HL-60 (cell line): ENCODE results near the gene COL23A1.

Experiments used
- DNase-seq, 2 experiments: peaks; one replicate each; pipeline ENCODE4 v3.0.0-alpha.2; 2010 to 2020; ENCODE audit warnings: low read depth in 1 of 2, low spot score in 1 of 2
- H3K27ac ChIP-seq: fragments of 250-450 bp; sonication (Bioruptor Pico); replicated peaks from 2 replicates; pipeline ENCODE4 v1.5.1; 2020; ENCODE audit warnings: mild to moderate bottlenecking, moderate library complexity
- H3K27me3 ChIP-seq: fragments of 250-450 bp; sonication (Bioruptor Pico); 2 replicates; pipeline ENCODE4 v1.5.1; 2021; ENCODE audit warnings: mild to moderate bottlenecking, moderate library complexity; ENCODE audit not compliant: insufficient read depth, poor library complexity, severe bottlenecking
- H3K4me3 ChIP-seq: replicated peaks from 2 replicates; pipeline ENCODE4 v1.5.1; 2011; ENCODE audit warnings: mild to moderate bottlenecking, control low read depth, low read length; ENCODE audit not compliant: insufficient read depth
- GABPA ChIP-seq: IDR thresholded peaks from 2 replicates; pipeline ENCODE4 v1.6.1; 2012; ENCODE audit warnings: low read depth
- POLR2AphosphoS5 ChIP-seq: IDR thresholded peaks from 2 replicates; pipeline ENCODE4 v1.6.1; 2012; ENCODE audit warnings: low read depth
- SPI1 ChIP-seq: IDR thresholded peaks from 2 replicates; pipeline ENCODE4 v1.6.1; 2012; ENCODE audit warnings: low read depth, mild to moderate bottlenecking, borderline replicate concordance
- TF ChIP-seq, protein P1 (sequence below): IDR thresholded peaks from one replicate; pipeline ENCODE4 v1.5.1; 2011; ENCODE audit warnings: low read length, control low read depth, inconsistent platforms; ENCODE audit not compliant: insufficient read depth
- TF ChIP-seq, protein P2 (sequence below): IDR thresholded peaks from 2 replicates; pipeline ENCODE4 v1.6.1; 2012; ENCODE audit warnings: low read depth; ENCODE audit not compliant: insufficient replicate concordance

Gene COL23A1

DNA sequence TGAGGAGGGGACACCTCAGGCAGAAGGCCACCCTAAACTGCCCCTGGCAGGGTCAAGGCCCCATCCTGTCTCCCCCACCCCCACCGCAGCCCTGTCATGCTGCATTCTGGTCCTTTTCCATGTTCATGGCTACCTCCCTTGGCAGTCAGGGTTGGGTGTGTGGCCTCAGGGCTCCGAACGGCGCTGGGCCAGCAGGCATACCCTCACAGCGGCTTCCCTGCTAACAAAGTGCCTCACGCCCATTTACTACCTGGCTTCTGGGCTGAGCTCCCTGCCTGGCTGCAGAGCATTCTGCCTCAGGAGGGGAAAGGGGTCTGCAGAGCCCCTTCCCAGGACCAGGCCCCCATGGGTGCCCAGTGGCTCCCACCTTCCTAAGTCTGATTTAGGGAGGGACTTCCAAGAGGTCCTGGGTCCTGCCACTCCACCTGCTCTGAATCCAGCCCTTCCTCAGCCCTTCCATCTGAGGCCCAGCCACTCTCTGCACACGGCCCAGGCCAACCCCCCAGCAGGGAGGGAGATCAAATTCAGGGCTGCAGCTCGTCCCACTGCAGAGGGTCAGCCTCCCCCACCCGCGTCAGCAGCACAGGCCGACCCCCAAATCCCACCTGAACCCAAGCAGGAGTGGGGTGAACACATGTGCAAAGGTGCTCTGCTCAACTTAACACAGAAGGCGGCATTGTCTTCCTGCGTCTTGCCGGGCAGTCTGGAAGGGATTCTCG is 241.7 kb downstream of the COL23A1 start:
- DNase-seq = no peak
- Histone ChIP-seq H3K4me3 (no peak overlapping the region), H3K27ac (no peak overlapping the region), H3K27me3 (no peaks in the 10 kb centered on the region)
- no peak for TF ChIP-seq POLR2AphosphoS5
- TF ChIP-seq SPI1 = no peak
- no peak for TF ChIP-seq GABPA
- TF ChIP-seq, protein P1, sequence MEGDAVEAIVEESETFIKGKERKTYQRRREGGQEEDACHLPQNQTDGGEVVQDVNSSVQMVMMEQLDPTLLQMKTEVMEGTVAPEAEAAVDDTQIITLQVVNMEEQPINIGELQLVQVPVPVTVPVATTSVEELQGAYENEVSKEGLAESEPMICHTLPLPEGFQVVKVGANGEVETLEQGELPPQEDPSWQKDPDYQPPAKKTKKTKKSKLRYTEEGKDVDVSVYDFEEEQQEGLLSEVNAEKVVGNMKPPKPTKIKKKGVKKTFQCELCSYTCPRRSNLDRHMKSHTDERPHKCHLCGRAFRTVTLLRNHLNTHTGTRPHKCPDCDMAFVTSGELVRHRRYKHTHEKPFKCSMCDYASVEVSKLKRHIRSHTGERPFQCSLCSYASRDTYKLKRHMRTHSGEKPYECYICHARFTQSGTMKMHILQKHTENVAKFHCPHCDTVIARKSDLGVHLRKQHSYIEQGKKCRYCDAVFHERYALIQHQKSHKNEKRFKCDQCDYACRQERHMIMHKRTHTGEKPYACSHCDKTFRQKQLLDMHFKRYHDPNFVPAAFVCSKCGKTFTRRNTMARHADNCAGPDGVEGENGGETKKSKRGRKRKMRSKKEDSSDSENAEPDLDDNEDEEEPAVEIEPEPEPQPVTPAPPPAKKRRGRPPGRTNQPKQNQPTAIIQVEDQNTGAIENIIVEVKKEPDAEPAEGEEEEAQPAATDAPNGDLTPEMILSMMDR = no peak
- TF ChIP-seq, protein P2, sequence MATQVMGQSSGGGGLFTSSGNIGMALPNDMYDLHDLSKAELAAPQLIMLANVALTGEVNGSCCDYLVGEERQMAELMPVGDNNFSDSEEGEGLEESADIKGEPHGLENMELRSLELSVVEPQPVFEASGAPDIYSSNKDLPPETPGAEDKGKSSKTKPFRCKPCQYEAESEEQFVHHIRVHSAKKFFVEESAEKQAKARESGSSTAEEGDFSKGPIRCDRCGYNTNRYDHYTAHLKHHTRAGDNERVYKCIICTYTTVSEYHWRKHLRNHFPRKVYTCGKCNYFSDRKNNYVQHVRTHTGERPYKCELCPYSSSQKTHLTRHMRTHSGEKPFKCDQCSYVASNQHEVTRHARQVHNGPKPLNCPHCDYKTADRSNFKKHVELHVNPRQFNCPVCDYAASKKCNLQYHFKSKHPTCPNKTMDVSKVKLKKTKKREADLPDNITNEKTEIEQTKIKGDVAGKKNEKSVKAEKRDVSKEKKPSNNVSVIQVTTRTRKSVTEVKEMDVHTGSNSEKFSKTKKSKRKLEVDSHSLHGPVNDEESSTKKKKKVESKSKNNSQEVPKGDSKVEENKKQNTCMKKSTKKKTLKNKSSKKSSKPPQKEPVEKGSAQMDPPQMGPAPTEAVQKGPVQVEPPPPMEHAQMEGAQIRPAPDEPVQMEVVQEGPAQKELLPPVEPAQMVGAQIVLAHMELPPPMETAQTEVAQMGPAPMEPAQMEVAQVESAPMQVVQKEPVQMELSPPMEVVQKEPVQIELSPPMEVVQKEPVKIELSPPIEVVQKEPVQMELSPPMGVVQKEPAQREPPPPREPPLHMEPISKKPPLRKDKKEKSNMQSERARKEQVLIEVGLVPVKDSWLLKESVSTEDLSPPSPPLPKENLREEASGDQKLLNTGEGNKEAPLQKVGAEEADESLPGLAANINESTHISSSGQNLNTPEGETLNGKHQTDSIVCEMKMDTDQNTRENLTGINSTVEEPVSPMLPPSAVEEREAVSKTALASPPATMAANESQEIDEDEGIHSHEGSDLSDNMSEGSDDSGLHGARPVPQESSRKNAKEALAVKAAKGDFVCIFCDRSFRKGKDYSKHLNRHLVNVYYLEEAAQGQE = no peak

DNA sequence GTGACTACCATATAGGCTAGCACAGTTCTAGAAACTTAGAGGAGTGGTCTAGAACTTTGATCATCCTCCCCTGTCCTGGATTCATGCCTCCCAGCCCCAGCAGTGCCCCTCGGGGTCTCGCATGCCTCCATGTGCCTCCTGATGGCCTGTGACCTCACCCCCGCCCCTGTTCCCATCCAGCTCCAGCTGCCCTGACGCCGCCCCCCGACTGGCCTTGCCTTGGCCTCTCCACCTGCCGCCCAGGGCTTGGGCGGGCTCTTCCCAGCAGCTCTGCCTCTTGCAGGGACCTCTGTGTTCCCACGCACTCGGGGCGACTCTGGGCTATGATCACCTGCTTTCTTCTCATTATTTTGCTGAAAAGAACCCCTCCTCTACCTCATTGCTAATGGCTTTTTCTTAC is 242.2 kb downstream of the COL23A1 start:
- Histone ChIP-seq H3K27ac (no peak overlapping the region), H3K27me3 (no peaks in the 10 kb centered on the region), H3K4me3 (no peak overlapping the region)
- DNase-seq = no peak
- no peak for TF ChIP-seq POLR2AphosphoS5
- TF ChIP-seq, protein P2 = no peak
- no peak for TF ChIP-seq SPI1
- TF ChIP-seq, protein P1 = no peak
- no peak for TF ChIP-seq GABPA

DNA sequence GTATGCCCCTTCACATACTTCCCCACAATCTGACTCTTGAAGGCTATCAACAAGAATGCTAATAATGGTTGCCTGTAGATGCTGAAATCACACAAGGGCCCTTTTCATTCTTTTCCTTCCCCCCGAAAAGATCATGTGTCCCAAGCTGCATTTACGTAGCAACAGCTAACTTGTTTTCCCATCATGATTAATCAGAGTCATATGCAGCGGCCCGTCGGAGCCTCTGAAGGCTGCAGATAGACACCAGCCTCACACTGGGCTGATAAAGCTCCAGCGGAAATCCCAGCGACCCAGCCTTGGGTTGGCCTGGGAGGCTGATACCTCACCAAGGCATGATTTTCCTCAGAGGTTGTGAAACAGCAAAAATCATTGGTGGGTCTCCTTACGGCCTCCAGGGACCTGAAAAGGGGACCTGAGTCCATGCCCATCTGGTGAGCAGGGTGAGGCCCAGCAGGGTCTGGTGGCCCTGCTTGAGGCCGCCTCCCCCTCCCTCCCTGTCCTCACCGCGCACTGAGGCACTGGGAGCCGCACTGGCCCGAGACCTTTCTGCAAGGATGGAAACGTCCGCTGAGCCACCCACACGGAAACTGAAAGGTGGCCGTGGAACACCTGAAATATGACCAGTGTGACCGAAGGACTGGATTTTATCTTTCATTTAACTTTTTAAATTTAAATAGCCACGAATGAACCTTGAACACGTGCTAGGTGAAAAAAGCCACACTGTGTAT is 243.4 kb downstream of the COL23A1 start:
- no peak overlapping the region for H3K27ac ChIP-seq
- TF ChIP-seq GABPA (no peak), SPI1 (no peak), POLR2AphosphoS5 (no peak)
- TF ChIP-seq, protein P1 = no peak
- TF ChIP-seq, protein P2 = no peak
- DNase-seq = no peak
- no peak overlapping the region for H3K4me3 ChIP-seq
- no peaks in the 10 kb centered on the region for H3K27me3 ChIP-seq
